ENCODE data around the gene OSER1.

DNA sequence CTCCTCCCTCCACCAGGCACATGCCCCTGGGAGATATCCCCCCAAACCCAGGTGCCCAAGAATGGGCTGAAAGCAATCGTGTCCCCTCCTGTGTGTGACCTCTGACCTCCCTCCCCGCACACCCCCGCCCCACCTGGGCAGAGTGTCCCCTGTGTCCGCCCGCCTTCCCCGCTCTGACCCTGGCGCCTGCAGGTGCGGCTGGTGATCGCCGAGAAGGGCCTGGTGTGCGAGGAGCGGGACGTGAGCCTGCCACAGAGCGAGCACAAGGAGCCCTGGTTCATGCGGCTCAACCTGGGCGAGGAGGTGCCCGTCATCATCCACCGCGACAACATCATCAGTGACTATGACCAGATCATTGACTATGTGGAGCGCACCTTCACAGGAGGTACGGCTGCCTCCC is 46.4 kb upstream of the OSER1 start:
- no peak for TF ChIP-seq ZXDB (tag by site-specific recombination; IDR thresholded peaks at IDR 0.05)
- TF ChIP-seq CTCF (tag by site-specific recombination; IDR thresholded peaks at IDR 0.05), result no peak
- no peak for TF ChIP-seq TCF7L2 (IDR thresholded peaks at IDR 0.05; ENCODE audit: borderline replicate concordance, low read depth, low read length)

Measured in HEK293 (cell line).